Body of pancreas (tissue), 4 donors: ENCODE measurements around the gene ARNT2. TPM values are rescaled to one million over a fixed set of nuclear protein-coding genes. Genes with fewer than 3 reads are reported as not detected.

Source experiments
- ATAC-seq: fragments of 150-250 bp; one replicate; pipeline ENCODE4 v1.9.1; 2016
- DNase-seq, 4 donors: peaks; one replicate each; pipeline ENCODE4 v3.0.0-alpha.2; 2019
- H3K27ac ChIP-seq, 4 donors: fragments of 200-600 bp; sonication (generic); 1 replicate in 3 of 4; 2 replicates in 1 of 4; pipeline versions ENCODE4 v1.5.1 to v1.6.1; 2016 to 2019; ENCODE audit warnings: mild to moderate bottlenecking in 1 of 4, mixed read lengths in 1 of 4, moderate library complexity in 1 of 4
- H3K27me3 ChIP-seq, 2 donors: fragments of 200-600 bp; sonication (generic); one replicate each; pipeline ENCODE4 v1.6.0; 2016; ENCODE audit warnings: mild to moderate bottlenecking in 1 of 2
- H3K36me3 ChIP-seq, 2 donors: fragments of 200-600 bp; sonication (generic); replicated peaks in 1 of 2; 2 replicates each; pipeline ENCODE4 v1.5.1; 2016; ENCODE audit warnings: low read depth in 2 of 2; ENCODE audit not compliant: insufficient read depth in 1 of 2
- H3K4me1 ChIP-seq: fragments of 200-600 bp; sonication (generic); one replicate; pipeline ENCODE4 v1.6.0; 2016
- H3K4me3 ChIP-seq, 2 donors: fragments of 200-600 bp; sonication (generic); 1 replicate in 1 of 2; 2 replicates in 1 of 2; pipeline ENCODE4 v1.5.1; 2016 to 2019
- H3K9me3 ChIP-seq, 3 donors: fragments of 200-600 bp; sonication (generic); 1 replicate in 2 of 3; 2 replicates in 1 of 3; pipeline ENCODE4 v1.5.1; 2016
- POLR2A ChIP-seq, 3 donors: fragments of 450-650 bp; IDR thresholded peaks; one replicate each; pipeline ENCODE4 v1.6.1; 2016; ENCODE audit warnings: antibody characterized with exemption in 3 of 3, mild to moderate bottlenecking in 2 of 3
- WGBS, 2 donors: methylation state at CpG; one replicate each; pipeline ENCODE4 v1.1.5; 2017; 5-methylcytosine and 5-hydroxymethylcytosine counted together
- intact Hi-C: fragments of 100-400 bp; cut with DNase I; formaldehyde crosslinking; loops from one replicate; pipeline ENCODE4 v1.15.1; 2023
- total RNA-seq, 2 donors: library from RNA; depleted of rRNA; stranded (reverse); fragments of >200 nt; gene quantifications; one replicate each; pipeline ENCODE4 v1.1.0, GENCODE V29; 2016
- TF ChIP-seq, protein P1 (sequence below), 7 experiments: fragments of 450-650 bp in 4 of 7; fragments of 200-600 bp in 3 of 7; sonication (generic) in 3 of 7; IDR thresholded peaks; one replicate each; pipeline ENCODE4 v1.5.1; 2016 to 2019; ENCODE audit warnings: antibody characterized with exemption in 7 of 7

ARNT2 gene
- total RNA-seq, 2 donors from 2014 or later = 5.3 to 5.4 TPM

DNA sequence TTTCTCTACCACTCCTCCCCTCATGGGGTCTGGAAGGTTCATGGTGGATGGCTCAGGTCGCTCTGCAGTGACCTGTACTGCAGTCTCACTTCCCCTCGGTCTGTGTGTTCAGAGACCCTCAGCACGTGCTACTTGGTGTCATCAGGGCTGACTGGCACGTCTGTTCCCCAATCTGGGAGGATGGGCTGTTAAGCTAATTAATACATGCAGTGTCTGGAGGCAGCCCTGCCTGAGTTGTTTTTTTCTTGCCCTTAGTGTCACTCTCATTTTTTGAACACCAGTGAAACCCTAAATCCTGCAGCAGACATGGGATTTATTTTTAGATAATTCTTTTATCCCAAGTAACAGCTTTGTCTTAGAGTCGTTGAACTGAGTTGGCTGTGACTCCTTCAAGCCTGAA lies 64.6 kb downstream of the ARNT2 start:
- H3K4me3 ChIP-seq = no peak overlapping the region
- no peak for TF ChIP-seq POLR2A (IDR thresholded peaks at IDR 0.05)
- TF ChIP-seq, protein P1, sequence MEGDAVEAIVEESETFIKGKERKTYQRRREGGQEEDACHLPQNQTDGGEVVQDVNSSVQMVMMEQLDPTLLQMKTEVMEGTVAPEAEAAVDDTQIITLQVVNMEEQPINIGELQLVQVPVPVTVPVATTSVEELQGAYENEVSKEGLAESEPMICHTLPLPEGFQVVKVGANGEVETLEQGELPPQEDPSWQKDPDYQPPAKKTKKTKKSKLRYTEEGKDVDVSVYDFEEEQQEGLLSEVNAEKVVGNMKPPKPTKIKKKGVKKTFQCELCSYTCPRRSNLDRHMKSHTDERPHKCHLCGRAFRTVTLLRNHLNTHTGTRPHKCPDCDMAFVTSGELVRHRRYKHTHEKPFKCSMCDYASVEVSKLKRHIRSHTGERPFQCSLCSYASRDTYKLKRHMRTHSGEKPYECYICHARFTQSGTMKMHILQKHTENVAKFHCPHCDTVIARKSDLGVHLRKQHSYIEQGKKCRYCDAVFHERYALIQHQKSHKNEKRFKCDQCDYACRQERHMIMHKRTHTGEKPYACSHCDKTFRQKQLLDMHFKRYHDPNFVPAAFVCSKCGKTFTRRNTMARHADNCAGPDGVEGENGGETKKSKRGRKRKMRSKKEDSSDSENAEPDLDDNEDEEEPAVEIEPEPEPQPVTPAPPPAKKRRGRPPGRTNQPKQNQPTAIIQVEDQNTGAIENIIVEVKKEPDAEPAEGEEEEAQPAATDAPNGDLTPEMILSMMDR (IDR thresholded peaks at IDR 0.05) = no peak
- no peaks in the 10 kb centered on the region for H3K27me3 ChIP-seq
- no peaks in the 10 kb centered on the region for H3K4me1 ChIP-seq
- H3K36me3 ChIP-seq = no peaks in the 10 kb centered on the region
- intact Hi-C loops = no loop called here
- 79 to 84% methylated on average over 5 of the region's 5 CpGs for WGBS, 2 donors
- no peaks in the 10 kb centered on the region for H3K9me3 ChIP-seq
- ATAC-seq = no peak
- no peak overlapping the region for H3K27ac ChIP-seq
- no peak for DNase-seq

DNA sequence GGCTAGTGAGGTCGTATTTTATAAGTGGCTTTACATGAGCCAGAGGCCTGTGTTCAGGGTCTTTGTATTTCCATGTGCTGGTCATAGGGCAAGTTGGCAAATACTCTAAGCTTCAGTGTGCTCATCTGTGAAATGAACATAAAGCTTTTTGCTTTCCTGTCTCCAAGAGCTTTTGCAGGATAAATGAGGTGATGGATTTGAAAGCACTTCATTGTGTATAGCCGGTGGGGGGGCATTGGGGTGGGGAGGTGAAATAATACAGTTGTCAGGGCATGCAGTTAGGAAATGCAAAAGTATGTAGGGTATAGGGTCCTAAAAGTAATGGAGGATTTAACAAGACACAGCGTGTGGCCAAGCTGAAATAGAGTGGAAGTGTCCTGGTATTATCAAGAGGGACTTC lies 67.7 kb downstream of the ARNT2 start:
- Histone ChIP-seq H3K4me1 (no peaks in the 10 kb centered on the region), H3K27ac (no peak overlapping the region), H3K9me3 (no peaks in the 10 kb centered on the region), H3K36me3 (no peaks in the 10 kb centered on the region), H3K27me3 (no peaks in the 10 kb centered on the region), H3K4me3 (no peak overlapping the region)
- TF ChIP-seq, protein P1 (IDR thresholded peaks at IDR 0.05) = no peak
- DNase-seq = no peak
- 82 to 92% methylated on average over 3 of the region's 3 CpGs for WGBS, 2 donors
- ATAC-seq = no peak
- intact Hi-C loops = no loop called here

DNA sequence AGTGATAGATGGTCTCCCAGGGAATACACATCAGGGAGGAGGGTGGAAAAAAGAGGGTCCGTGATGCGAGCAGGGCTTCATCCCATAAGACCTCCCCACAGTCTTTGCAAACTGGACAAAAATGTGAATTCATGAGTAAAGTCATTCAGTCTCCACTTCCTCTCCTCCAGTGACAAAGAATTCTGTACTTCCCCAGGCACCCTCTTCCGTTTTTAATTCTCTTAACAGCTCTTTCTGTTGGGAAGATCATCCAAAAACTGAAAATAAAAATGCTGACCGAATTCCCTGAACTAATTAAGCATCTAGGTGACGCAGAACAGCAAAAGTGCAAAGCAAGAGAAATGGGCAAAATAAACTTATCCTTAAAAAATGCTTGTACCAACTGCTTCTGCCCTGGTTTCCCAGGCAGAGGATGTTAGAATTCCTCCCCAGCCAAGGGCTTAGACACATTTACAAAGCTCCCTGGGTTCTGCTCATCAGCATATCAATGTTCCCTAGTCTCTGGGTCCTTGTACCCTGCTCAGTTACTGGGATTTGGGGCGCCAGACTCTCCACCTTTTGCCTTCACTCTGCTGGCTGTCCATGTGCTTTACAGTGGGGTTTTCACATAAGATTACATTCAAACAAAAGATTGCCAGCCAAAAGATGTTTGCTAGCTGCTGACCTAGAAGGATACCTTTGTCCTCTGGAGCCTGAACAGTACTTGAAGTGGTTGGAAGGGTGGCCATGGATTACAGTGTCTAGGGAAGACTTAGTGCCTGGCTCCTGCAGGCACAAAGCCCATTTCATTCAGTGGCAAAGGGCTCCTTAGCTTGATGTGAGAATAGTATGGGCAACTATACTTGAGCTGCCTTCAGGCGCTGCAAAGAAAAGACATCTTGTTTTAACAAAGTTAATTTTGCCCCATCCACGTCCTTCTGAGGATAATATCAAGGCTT lies 69.4 kb downstream of the ARNT2 start:
- WGBS, 2 donors = 57 to 69% methylated on average over 8 of the region's 8 CpGs
- DNase-seq = no peak
- no peak for ATAC-seq
- Histone ChIP-seq H3K36me3 (no peaks in the 10 kb centered on the region), H3K27me3 (no peaks in the 10 kb centered on the region), H3K27ac (no peak overlapping the region), H3K4me1 (no peaks in the 10 kb centered on the region), H3K4me3 (no peak overlapping the region), H3K9me3 (no peaks in the 10 kb centered on the region)
- intact Hi-C loops = no loop called here
- TF ChIP-seq, protein P1 (IDR thresholded peaks at IDR 0.05) = no peak
- TF ChIP-seq POLR2A (IDR thresholded peaks at IDR 0.05) = no peak

DNA sequence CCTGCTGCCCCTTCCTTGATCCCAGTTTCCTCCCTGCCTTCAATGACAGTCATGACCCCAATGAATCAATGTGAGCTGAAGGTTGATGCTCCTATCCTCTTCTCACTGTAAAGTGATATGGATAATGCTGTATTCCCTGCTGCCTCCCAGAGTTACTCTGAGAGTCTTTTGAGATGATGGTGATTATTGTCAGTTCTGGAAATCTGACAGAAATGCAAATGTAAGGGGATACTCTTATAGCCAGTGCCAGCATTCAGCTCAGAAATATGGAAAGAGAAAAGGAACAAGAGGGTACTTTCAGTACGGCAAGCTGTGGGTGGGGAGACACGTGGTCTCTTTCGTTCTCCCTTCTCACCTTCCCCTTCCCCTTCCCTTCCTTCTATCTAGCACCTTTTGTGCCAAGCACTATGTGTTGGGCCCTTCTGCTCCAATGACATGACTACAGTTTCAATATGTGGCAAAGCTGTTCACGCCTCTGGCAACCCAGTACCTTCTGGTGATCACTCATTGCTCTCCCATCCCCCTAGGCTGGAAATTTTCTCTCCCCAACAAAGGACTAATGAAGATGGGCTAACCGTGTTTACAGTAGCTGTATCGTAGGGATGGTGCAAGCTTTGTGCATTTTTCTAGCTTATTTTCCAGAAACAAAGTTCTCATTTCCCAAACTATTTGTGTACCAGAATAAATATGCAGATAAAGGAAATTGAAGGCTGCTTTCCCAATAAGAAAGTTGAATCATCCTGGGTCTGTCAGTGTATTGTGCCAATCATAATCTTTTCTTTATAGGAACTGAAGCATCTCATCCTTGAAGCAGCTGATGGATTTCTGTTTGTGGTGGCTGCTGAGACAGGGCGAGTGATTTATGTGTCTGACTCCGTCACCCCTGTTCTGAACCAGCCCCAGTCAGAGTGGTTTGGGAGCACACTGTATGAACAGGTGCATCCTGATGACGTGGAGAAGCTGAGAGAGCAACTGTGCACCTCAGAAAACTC lies 70.3 kb downstream of the ARNT2 start:
- TF ChIP-seq POLR2A (IDR thresholded peaks at IDR 0.05) = no peak
- TF ChIP-seq, protein P1 (IDR thresholded peaks at IDR 0.05) = no peak
- ATAC-seq = no peak
- intact Hi-C loops = no loop called here
- DNase-seq = no peak
- Histone ChIP-seq H3K4me1 (no peaks in the 10 kb centered on the region), H3K27ac (no peak overlapping the region), H3K36me3 (no peaks in the 10 kb centered on the region), H3K27me3 (no peaks in the 10 kb centered on the region), H3K9me3 (no peaks in the 10 kb centered on the region), H3K4me3 (no peak overlapping the region)
- WGBS, 2 donors = 69 to 73% methylated on average over 9 of the region's 9 CpGs
